GM19043 (cell line): ENCODE measurements around the gene PGLYRP1.

Experiments used
- ATAC-seq: cut with Tn5 transposase; IDR thresholded peaks from one replicate; pipeline ENCODE4 v1.9.1; 2021; ENCODE audit warnings: low read depth; ENCODE audit not compliant: unreplicated experiment

The PGLYRP1 gene

DNA sequence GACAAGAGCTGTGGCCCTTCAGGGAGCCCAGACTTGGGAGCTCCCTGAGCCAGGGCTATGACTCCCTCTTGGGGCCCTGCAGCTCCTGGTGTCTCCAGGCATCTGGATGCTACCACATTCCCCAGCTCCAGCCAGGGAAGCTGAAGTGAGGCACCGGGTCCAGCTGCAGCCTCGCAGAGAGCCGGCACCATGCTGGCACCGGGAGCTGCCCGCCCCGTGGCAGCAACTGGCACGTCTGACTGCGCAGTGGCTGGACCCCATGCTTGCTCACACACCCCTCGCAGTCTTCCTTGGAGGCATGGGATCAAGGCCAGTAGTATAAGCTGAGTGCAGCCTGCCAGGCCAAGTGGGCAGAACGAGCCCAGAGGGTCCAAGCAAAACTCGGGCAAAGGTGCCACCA lies 10.5 kb upstream of the PGLYRP1 start:
- no peak for ATAC-seq

DNA sequence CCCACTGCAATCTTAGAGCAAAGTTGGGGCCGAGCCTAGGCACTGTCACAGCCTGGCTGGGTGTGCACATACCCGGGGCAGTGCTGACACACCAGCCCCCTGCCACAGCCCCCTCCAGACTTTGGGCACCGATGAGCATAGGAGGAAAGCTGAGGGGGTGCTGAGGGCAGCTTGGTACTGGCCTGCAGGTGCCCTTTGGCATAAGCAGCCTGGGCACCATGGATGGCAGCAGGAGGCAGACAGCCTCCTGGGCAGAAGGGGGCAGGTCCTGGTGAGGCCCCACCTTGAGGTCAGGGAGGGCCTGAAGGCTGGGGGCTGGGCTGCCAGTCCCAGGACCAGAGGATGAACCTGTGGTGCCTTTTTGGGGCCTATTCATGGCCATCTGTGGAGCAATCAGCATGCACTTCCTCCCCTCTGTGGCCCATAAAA lies 9.8 kb upstream of the PGLYRP1 start:
- no peak for ATAC-seq

DNA sequence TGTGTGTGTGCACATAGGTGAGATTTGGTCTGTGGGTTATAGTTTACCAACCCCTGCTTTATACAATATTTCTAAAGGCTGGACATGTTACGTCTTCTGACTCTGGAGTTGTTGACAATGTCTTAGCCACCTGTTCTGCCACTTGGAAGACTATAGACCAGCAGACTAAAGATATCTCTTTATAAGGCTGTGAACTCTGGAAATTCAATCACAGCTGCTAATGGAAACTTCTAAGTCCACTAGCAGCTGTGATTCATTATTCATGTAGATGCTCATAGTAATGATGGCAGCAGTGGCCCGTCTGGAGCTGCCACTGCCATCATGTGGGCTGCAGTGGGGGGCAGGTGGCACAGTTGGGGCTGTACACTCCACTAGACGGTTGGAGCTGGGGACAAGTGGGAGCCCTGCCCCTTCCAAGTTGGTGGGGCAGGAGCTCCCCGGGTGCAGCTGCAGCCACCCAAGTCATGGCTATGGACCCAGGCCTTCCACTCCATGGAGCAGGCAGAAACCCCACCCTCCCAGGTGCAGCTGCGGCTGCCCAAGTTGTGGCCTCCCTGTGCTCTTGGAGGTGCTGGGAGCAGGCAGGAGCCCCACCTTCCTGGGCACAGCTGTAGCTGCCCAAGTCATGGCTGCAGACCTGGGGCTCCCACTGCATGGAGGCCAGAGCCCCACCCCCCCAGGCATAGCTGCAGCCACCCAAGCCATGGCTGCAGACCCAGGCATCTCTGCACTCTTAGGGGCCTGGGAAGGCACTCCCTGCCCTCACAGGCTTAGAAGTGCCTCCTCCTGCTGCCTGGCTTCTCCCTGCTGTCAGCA lies 9.1 kb upstream of the PGLYRP1 start:
- ATAC-seq = no peak

GRCh38 chr19:46030812-46031550 lies 8.1 kb upstream of the PGLYRP1 start:
- ATAC-seq = no peak

DNA sequence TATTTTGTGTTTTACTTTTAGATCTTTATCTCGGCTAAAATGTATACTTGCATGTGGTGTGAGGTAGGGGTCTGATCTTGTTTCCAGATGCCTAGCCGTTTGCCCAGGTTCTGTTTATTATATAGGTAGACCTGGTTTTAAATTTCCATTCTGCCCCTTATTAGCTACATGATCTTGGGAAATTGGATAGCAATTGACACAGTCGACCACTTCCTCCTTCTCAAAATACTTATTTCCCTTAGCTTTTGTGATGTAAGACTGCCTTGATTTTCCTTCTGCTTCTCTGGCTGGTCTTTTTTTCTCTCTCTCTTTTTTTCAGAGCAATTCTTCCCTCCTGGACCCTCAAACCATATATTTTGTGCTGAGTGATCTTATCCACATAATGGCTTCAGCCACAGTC lies 3.0 kb upstream of the PGLYRP1 start:
- no peak for ATAC-seq

GRCh38 chr19:46023311-46023779 lies 492 bp upstream of the PGLYRP1 start:
- ATAC-seq = no peak

- no peak for ATAC-seq
Measured at GRCh38 chr19:46022061-46022430, 807 bp downstream of the PGLYRP1 start.

GRCh38 chr19:46021531-46022041 lies 1.3 kb downstream of the PGLYRP1 start:
- ATAC-seq = no peak

DNA sequence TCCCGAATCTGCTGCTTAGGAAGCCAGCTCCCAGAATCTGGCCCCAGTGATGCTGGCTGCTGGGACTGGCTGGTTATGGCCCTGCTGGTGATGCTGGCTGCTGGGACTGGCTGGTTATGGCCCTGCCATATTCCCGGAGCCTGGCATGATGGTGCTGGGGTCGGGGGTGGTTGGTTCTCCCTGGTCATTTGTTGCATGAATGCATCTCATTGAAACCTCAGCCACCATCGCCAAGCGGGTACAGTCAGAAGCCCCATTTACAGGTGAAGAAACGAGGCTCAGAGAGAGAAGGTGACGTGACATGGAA lies 2.1 kb downstream of the PGLYRP1 start:
- ATAC-seq = no peak

- no peak for ATAC-seq
Measured at GRCh38 chr19:46019270-46019669, 3.6 kb downstream of the PGLYRP1 start.

DNA sequence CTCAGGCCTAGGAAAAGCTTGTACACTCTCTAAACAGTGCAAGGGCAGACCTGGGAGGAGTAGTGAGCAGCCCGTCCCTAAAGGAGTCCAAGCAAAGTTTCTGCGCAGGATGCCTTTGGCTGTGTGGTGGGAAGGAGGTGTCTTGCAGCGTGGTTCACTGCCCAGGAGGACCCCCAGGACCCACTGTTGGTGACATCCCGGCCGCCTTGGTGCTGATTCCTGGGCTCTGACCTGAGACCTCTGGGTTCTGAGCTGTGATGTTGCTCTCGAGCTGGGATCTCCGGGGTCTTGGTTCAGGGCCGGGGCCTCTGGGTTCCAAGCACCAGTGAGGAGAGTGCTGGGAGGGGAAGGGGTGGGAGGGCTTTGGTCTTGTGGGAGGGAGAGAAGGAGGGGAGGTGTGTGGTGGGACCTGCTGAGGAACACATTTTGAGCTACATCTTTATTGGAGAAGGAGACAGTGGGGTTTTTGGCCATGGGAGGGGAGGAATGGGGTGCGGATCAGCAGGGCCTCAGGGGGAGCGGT lies 4.1 kb downstream of the PGLYRP1 start:
- no peak for ATAC-seq

- ATAC-seq = no peak
Measured at GRCh38 chr19:46017874-46018675, 4.8 kb downstream of the PGLYRP1 start.

DNA sequence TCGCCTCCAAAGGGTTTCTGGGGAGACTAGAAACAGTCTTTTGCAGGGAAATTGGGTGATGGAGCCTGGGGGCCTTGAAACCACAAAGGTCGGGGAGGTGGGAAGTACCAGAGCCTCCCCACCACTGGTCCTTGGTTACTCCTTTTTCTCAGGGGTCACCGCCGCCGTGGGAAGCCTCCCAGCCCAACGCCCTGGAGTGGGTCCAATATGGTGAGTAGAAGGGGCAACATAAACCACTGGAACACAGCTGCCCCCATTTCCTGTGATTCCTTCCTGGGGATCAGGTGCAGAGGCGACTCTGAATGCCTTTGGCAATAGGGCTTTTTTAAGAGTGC lies 5.8 kb downstream of the PGLYRP1 start:
- no peak for ATAC-seq

GRCh38 chr19:46016426-46017094 lies 6.3 kb downstream of the PGLYRP1 start:
- no peak for ATAC-seq

- no peak for ATAC-seq
Measured at GRCh38 chr19:46015687-46016425, 7.0 kb downstream of the PGLYRP1 start.

- no peak for ATAC-seq
Measured at GRCh38 chr19:46014941-46015686, 7.7 kb downstream of the PGLYRP1 start.

- no peak for ATAC-seq
Measured at GRCh38 chr19:46014534-46014933, 8.3 kb downstream of the PGLYRP1 start.

- ATAC-seq = no peak
Measured at GRCh38 chr19:46009530-46010510, 13.0 kb downstream of the PGLYRP1 start.
